ENCODE results near the gene NRG4.
"Not testable (repeated sequence)": the region's sequence is repeated elsewhere in the genome, so short reads cannot be mapped to it uniquely, and the experiment has no call there.

The NRG4 gene

DNA sequence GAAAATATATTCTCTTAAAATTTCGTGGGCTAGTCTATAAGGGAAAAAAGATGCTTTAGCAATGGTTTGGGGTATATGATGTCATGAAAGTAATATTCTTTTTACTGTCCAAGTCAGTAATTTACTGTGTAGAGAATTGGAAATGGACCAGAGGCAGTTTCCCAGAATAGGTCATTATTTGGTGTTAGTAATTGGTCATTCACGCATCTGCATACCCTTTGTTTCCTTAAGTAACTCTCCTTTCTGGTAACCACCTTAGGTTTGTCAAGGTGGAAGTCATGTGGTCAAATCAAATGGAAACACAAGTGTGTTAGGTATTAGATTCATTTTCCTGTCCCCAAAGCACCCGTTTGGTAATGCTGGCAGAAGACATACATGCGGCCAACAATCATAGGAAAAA is 84.6 kb downstream of the NRG4 start:
- DNase-seq (ENCODE audit: low spot score): no peak

DNA sequence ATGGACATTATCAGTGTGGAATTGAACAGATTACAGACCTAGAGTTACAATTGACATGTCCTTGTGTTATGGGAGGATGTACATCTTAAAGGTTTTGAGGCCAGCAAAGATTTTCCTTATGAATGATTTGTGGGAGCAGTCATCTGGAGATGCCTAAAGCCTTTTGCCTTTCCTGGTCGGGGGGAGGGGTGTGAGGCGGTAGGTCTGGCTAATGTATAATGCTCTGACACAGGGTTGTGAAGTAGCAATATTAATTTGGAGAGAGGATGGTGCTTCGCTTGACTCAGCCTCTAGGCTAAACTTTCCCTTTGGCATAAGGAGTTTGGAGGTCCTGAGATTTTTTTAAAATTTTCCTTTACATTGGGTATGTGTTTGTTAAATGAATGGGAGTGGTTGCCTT is 85.3 kb downstream of the NRG4 start:
- no peak for DNase-seq (ENCODE audit: low spot score)

DNA sequence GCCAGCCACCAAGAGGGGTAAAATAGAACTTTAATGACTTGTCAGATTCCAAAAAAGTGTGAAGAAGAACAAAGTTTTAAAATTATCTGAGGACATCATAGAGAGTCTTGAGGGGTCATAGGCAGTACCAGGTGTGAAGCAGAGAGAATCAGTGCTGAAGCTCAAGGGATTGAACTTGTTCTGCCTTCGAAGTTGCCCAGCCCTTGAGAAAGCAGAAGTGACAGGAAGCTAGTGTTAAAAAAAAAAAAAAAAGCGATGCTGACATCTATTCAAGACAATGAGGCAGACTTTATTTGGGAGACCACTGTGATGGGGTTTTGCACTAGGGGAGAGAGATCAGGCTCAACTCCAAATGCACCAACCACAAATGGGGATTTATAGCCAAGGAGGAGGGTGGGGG is 86.8 kb downstream of the NRG4 start:
- no peak for DNase-seq (ENCODE audit: low spot score)

DNA sequence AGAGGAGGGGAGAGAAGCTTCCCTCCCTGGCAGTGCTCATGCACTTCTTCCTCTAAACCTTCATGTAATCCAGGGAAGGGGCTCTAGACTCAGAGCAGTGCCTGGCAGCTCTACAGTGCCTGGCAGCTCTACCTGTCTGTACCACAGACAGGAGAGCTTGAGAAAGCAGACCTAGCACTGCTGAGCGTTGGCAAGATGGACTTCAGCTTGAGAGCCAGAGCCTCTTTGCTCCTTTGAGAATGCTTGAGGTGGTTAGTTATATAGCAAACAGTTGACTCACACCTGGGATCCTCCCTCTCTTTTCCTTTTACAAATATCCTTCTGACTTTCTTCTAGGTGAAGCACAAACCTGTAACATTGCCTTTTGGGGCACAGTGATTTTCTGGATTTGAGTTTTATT is 87.6 kb downstream of the NRG4 start:
- DNase-seq (ENCODE audit: low spot score): no peak

DNA sequence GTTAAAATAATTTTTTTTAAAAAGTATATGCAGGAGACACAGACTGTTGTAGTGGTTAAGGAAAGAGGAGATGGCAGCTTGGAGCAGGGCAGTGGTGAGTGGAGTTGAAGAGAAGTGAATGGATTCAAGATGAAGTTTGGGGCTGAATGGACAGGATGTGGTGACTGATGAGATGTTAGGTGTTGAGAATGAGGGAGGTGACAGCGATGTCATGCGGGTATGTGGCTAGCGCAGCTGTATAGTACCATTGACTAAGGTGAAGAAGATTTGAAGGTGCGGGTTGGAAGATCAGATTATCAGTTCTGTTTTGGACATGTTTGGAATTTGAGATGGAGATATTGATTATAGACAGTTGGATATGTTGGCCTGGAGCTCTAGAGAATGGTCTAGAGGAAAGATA is 88.5 kb downstream of the NRG4 start:
- no peak for DNase-seq (ENCODE audit: low spot score)

DNA sequence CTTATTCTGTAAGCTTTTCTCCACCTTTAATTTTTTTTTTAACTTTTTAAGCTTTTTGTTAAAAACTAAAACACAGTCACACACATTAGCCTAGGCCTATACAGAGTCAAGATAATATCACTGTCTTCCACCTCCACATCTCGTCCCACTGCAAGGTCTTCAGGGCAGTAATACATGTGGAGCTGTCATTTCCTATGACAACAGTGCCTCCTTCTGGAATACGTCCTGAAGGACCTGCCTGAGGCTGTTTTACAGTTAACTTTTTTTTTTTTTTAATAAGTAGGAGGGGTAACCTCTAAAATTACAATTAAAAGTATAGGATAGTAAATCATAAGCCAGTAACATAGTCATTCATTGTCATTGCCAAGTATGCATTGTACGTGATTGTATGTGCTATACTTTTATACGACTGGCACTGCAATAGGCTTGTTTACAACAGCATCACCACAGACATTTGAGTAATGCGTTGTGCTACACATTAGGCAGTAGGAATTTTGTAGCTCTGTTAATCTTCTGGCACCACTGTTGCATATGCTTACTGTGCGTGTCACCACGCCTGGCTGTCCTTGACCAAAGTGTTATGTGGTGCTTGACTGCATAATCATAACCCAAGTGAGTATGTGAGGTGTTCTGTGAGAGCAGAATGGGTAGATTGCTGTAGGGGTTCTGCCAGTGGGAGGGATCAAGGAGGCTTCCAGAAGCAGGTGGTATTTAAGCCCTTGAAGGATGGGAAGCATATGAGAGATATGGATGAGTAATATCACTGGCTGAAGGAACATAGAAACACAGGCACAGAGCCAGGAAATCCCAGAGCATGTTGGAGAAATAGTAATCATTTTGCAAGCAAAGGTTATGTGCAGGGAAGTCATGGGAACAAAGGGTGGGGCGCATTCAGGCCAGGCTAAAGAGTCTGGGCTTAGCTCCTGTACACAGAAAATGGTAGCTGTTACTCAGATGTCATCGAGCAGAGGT is 90.2 kb downstream of the NRG4 start:
- DNase-seq (ENCODE audit: low spot score): no peak

DNA sequence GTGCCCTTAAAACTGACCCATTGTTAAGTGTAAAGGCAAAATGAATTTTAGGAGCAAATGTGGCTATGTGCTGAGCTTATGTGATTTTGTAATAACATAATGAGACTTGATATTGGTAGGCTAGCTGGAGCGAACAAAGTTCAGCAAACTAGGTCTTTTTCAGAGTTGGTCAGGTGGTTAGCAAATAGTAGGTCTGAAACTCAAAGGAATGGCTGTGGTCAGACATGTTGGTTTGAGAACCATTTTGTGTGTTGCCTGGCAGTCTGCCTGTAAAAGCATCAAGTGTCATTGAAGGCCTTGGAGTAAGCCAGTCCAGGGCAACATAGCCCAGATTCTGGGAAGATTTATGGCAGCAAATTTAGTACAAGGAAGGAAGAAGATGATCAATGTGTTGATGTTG is 92.1 kb downstream of the NRG4 start:
- DNase-seq (ENCODE audit: low spot score): no peak

DNA sequence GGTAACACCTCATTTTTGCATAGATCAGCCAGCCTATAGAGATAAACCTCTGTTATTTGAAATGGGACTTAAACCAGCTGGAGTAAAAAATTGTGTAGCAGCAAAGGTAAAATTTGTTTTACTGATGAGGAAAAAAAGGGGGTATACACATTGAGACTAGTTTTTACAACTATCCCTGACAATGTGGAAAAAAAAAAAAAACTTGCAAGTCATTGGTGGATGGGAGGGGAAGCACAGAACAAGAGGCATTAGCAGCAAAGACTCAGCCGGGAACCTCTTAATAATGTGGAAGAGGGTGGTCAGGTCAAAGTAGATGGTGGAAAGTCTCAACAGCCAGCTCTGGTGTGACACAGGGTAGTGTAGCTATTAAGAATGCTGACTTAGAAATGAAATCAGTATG is 94.1 kb downstream of the NRG4 start:
- DNase-seq (ENCODE audit: low spot score): no peak

DNA sequence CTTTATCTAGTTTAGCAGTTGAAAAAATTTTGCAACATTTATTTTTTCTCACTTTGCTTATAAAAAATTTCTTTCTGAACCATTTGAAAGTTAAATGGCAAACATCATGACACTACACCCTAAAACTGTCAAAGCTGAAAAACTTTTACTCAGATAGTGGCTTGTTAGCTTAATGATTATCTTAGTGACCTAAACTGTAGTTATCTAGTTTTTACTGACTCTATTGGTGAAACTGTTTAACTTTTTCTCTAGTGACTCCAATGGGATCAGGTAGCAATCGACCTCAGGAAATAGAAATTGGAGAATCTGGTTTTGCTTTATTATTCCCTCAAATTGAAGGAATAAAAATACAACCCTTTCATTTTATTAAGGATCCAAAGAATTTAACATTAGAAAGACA is 95.2 kb downstream of the NRG4 start:
- DNase-seq (ENCODE audit: low spot score): no peak

DNA sequence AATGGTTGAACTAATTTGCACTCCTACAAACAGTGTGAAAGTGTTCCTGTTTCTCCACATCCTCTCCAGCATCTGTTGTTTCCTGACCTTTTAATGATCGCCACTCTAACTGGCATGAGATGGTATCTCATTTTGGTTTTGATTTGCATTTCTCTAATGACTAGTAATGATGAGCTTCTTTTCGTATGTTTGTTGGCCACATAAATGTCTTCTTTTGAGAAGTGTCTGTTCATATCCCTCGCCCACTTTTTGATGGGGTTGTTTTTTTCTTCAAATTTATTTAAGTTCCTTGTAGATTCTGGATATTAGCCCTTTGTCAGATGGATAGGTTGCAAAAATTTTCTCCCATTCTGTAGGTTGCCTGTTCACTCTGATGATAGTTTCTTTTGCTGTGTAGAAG is 101.9 kb downstream of the NRG4 start:
- not testable (repeated sequence) for DNase-seq (ENCODE audit: low spot score)

DNA sequence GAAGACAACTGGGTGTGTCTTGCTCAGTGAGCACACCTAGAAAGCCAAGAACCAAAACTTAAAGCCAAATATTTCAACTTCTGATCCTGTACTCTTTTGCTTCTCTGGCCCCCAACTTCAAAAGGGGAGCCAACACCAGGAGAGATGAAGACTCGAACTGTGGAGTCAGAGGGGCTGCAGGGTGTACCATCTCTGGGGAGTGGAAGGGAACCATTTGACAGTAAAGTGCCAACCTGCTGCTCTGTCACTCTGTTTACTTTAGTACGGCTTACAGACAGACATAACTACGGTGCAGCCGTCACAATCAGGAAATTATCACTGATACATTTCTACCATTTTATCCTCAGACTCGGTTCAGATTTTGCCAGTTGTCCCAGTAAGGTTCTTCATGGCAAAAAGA is 107.0 kb downstream of the NRG4 start:
- no peak for DNase-seq (ENCODE audit: low spot score)

DNA sequence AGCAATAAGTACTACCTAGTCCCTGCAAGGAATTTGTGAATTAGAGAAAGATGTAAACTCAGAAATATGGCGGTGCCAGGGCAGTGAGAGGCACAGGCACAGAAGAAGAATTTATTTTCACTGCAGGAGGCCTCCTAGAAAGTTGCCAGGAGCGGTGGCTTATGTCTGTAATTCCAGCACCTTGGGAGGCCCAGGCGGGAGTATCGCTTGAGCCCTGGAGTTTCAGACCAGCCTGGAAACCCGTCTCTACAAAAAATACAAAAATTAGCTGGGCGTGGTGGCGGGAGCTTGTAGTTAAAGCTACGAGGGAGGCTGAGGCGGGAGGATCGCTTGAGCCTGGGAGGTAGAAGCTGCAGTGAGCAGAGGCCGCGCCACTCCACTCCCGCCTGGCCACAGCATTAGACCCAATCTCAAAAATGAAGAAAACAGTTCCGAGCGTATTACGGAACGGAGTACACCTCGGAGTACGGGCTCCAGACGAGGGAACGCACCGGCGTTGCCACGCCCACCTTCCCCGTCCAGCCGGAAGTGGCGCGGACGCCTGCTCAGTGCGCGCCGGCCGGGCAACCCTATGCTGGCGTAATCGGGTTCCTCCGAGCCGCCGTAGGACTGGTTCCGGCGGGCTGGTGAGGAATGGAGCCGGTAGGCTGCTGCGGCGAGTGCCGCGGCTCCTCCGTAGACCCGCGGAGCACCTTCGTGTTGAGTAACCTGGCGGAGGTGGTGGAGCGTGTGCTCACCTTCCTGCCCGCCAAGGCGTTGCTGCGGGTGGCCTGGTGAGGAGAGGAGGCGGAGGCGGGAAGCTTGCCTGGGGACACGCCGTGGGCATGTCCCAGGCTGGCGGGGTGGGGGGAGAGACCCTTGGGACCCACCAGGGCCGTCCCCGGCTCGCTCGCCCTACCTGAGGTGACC is 108.6 kb downstream of the NRG4 start, which contains the start of gene FBXO22:
TSS of gene FBXO22 (plus strand) at position 548 of the 909 bp plus-strand sequence. CDS start at position 634, 86 bp downstream.
- peak; percentile 95 for DNase-seq (ENCODE audit: low spot score)

DNA sequence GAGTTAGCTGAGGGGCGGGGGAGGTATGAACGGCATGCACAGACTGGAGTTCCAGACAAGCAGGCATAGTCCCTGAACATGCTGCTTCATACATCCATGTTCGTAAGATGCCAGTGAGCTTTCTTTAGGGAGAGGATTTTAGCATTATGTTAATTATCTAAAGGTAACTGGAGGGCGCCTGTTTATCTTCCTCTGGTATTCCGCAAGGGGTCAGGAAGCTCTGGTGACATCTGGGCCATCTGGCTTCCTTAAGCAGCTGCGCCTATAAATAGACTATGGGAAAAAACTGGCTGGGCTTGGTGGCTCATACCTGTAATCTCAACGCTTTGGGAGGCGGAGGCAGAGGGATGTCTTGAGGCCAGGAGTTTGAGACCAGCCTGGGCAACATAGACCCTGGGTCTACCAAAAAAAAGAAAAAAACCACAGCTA is 110.1 kb downstream of the NRG4 start:
- no peak for DNase-seq (ENCODE audit: low spot score)

DNA sequence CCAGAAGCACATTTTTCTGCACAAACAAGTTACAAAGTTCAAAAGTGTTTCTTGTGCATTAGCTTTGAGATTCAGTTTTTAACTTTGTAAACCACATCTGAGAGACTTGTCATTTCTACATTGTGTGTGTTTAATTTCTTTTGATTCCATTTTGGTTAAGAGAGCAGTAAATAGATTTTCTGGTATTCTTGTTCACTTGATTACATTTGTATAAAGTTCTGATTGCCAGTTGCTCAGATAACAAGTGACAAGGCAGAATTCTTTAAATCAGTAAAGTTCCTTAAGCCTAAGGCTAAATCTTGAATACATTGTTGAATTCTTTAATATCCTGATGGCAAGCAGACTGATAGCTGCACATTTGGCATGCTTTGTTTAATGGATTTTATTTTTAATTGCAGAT is 111.6 kb downstream of the NRG4 start:
- no peak for DNase-seq (ENCODE audit: low spot score)

DNA sequence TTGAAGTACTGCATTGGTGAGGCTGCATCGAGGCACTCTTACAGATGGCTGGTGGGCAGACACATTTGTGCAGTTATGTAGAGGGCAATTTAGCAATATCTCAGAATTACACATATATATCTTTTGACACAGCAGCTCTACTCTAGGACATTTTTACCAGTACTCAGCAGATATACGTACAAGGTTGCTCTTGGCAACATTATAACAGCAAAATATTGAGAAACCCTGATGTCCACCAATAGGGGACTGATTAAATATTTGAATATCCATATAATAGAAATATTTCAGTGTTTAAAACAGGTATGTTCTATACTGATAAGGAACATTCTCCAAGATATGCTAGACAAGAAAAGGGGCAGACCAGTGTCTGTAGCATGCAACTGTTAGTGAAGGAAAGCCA is 116.5 kb downstream of the NRG4 start:
- no peak for DNase-seq (ENCODE audit: low spot score)

DNA sequence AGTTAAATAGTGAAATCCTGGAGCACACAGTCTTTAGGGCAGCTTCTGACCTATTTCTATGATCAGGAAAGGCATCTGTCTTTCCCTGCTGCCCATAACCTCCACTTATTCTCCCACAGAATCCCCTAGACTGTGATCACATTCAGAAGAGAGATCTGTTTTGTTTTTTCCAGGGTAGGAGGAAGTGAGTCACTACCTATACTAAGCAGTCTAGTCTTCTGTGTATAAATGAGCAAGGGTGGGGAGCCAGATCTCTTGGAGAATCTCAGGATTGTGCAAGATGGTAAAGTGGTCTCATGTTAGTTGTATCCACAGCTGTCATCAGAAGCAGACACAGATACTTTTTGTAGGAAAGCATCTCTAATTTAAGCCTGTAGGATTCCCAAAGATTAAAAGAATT is 120.3 kb downstream of the NRG4 start:
- no peak for DNase-seq (ENCODE audit: low spot score)

All from LoVo (cell line).